ENCODE data around the gene BRD3OS.

Gene BRD3OS, protein sequence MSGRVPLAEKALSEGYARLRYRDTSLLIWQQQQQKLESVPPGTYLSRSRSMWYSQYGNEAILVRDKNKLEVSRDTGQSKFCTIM

DNA sequence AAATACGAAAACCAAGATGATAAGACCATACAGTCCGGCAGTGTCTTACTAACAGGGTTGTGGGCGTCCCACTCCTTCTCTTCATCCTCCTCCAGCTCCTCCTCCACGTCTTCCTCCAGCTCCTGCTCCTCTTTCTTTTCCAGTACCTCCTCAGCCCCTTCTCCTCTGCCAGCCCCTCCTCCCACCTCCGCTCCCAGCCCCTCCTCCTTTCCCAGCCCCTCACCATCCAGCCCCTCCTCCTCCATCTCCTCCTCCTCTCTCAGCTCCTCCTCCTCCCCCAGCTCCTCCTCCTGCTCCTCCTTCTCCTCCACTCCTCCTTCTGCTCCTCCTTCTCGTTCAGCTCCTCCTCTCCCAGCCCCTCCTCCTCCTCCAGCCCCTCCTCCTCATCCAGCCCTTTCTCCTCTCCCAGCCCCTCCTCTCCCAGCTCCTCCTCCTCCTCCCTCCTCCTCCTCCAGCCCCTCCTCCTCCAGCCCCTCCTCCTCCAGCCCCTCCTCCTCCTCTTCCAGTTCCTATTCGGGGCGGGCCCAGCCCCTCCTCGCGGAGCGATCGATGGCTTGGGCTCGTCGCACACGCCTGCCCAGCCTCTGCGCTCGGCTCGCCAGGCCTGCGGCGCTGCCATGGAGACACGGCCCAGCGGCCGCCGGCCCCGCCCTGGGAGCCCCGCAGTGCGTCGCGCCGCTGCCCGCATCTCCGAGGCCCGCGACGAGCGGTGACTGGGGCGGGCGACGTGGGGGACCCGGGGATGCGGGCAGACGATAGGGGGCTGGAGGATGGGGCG lies at the start of gene BRD3OS:
Gene BRD3OS, plus strand, starts transcription at position 654 of the 778 bp plus-strand sequence. CDS start 1,267 bp downstream, outside the sequence.
- peak; percentile 83 for ATAC-seq (ENCODE audit: low read depth)
- DNase-seq (ENCODE audit: low spot score) = peak; percentile 97
- Histone ChIP-seq H3K4me1 (ENCODE audit: insufficient read depth, poor library complexity, severe bottlenecking) (no peaks in the 10 kb centered on the region), H3K4me3 (ENCODE audit: severe bottlenecking) (peak within 1 kb of the TSS; percentile 48), H3K27ac (ENCODE audit: poor library complexity, severe bottlenecking) (peak within 1 kb of the TSS; percentile 35), H3K36me3 (ENCODE audit: low read depth) (no peaks in the 10 kb centered on the region), H3K27me3 (ENCODE audit: insufficient read depth, poor library complexity, severe bottlenecking) (no peaks in the 10 kb centered on the region), H3K9me3 (ENCODE audit: severe bottlenecking) (no peaks in the 10 kb centered on the region)
- TF ChIP-seq, protein P1, sequence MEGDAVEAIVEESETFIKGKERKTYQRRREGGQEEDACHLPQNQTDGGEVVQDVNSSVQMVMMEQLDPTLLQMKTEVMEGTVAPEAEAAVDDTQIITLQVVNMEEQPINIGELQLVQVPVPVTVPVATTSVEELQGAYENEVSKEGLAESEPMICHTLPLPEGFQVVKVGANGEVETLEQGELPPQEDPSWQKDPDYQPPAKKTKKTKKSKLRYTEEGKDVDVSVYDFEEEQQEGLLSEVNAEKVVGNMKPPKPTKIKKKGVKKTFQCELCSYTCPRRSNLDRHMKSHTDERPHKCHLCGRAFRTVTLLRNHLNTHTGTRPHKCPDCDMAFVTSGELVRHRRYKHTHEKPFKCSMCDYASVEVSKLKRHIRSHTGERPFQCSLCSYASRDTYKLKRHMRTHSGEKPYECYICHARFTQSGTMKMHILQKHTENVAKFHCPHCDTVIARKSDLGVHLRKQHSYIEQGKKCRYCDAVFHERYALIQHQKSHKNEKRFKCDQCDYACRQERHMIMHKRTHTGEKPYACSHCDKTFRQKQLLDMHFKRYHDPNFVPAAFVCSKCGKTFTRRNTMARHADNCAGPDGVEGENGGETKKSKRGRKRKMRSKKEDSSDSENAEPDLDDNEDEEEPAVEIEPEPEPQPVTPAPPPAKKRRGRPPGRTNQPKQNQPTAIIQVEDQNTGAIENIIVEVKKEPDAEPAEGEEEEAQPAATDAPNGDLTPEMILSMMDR (IDR thresholded peaks at IDR 0.05; ENCODE audit: poor library complexity, severe bottlenecking) = no peak

GRCh38 chr9:133975511-133975910 lies 49.8 kb upstream of the BRD3OS start:
- peaks cover 16% of the 10 kb centered on the region for H3K4me1 ChIP-seq (ENCODE audit: insufficient read depth, poor library complexity, severe bottlenecking)
- no peak for ATAC-seq (ENCODE audit: low read depth)
- no peaks in the 10 kb centered on the region for H3K9me3 ChIP-seq (ENCODE audit: severe bottlenecking)
- H3K36me3 ChIP-seq (ENCODE audit: low read depth) = no peaks in the 10 kb centered on the region
- DNase-seq (ENCODE audit: low spot score) = peak; percentile 11
- H3K27ac ChIP-seq (ENCODE audit: poor library complexity, severe bottlenecking) = no peak overlapping the region
- H3K4me3 ChIP-seq (ENCODE audit: severe bottlenecking) = no peak overlapping the region
- TF ChIP-seq, protein P1 (IDR thresholded peaks at IDR 0.05; ENCODE audit: poor library complexity, severe bottlenecking) = no peak
- no peaks in the 10 kb centered on the region for H3K27me3 ChIP-seq (ENCODE audit: insufficient read depth, poor library complexity, severe bottlenecking)

GRCh38 chr9:133976191-133976861 lies 49.0 kb upstream of the BRD3OS start:
- H3K27ac ChIP-seq (ENCODE audit: poor library complexity, severe bottlenecking) = no peak overlapping the region
- TF ChIP-seq, protein P1 (IDR thresholded peaks at IDR 0.05; ENCODE audit: poor library complexity, severe bottlenecking) = no peak
- no peaks in the 10 kb centered on the region for H3K27me3 ChIP-seq (ENCODE audit: insufficient read depth, poor library complexity, severe bottlenecking)
- ATAC-seq (ENCODE audit: low read depth) = no peak
- peaks cover 16% of the 10 kb centered on the region for H3K4me1 ChIP-seq (ENCODE audit: insufficient read depth, poor library complexity, severe bottlenecking)
- H3K36me3 ChIP-seq (ENCODE audit: low read depth) = no peaks in the 10 kb centered on the region
- H3K9me3 ChIP-seq (ENCODE audit: severe bottlenecking) = no peaks in the 10 kb centered on the region
- no peak overlapping the region for H3K4me3 ChIP-seq (ENCODE audit: severe bottlenecking)
- peak; percentile 19 for DNase-seq (ENCODE audit: low spot score)

- H3K36me3 ChIP-seq (ENCODE audit: low read depth) = no peaks in the 10 kb centered on the region
- ATAC-seq (ENCODE audit: low read depth) (no peak), DNase-seq (ENCODE audit: low spot score) (peak; percentile 49)
- no peak overlapping the region for H3K27ac ChIP-seq (ENCODE audit: poor library complexity, severe bottlenecking)
- no peaks in the 10 kb centered on the region for H3K27me3 ChIP-seq (ENCODE audit: insufficient read depth, poor library complexity, severe bottlenecking)
- peaks cover 13% of the 10 kb centered on the region for H3K4me1 ChIP-seq (ENCODE audit: insufficient read depth, poor library complexity, severe bottlenecking)
- no peaks in the 10 kb centered on the region for H3K9me3 ChIP-seq (ENCODE audit: severe bottlenecking)
- TF ChIP-seq, protein P1 (IDR thresholded peaks at IDR 0.05; ENCODE audit: poor library complexity, severe bottlenecking) = no peak
- no peak overlapping the region for H3K4me3 ChIP-seq (ENCODE audit: severe bottlenecking)
These were observed 48.4 kb upstream of the BRD3OS start for GRCh38 chr9:133976887-133977286.

Data from RWPE2 (cell line).